SK-N-SH (cell line): ENCODE results near the gene ZNF211. TPM values are rescaled to one million over a fixed set of nuclear protein-coding genes. Genes with fewer than 3 reads are reported as not detected.

Experiments used
- ELF1 ChIP-seq: IDR thresholded peaks from 2 replicates; pipeline ENCODE4 v1.4.0; 2012
- NRF1 ChIP-seq: IDR thresholded peaks from 2 replicates; pipeline ENCODE4 v1.6.1; 2012; ENCODE audit warnings: low read depth, mild to moderate bottlenecking, low read length
- polyA plus RNA-seq, 3 experiments: library from polyadenylated mRNA; depleted of rRNA; stranded (reverse); fragments of >200 nt; gene quantifications; 2 replicates each; pipeline ENCODE4 v1.2.3, GENCODE V29; 2012

The ZNF211 gene
- polyA plus RNA-seq, 1 of the 3 experiments (the other 2 are of a cell fraction) = 8.6 TPM

DNA sequence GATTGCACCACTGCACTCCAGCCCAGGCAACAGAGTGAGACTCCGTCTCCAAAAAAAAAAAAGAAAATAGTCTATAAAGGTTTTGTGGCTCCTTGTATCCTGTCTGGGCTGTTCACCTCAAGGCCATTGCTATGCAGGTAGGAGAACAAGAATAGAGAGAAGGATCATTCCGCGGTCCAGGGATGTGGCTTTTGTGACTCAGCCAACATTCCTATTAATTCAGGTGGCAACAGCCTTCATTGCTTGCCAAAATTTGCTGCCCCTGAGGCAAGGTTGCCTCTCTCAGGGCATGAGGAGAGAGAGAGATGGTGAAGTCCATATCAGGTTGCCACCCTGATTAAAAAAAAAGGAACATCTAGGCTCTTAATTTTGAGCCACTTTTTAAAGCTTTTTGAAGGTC, 56.8 kb downstream of the ZNF211 start (continued):
- TF ChIP-seq NRF1 = no peak
- no peak for TF ChIP-seq ELF1

Other genes starting within 250 kb of the ZNF211 start
- 6.8 and 7.7 TPM in 2 replicates for gene ZNF548, start 243.3 kb upstream of the ZNF211 start, polyA plus RNA-seq (2012; rRNA removed)
- 3.9 and 5.0 TPM in 2 replicates for gene ZNF17, start 222.0 kb upstream of the ZNF211 start, polyA plus RNA-seq (2012; rRNA removed)
- 12.6 and 14.9 TPM in 2 replicates for gene ZNF749, start 197.8 kb upstream of the ZNF211 start, polyA plus RNA-seq (2012; rRNA removed)
- gene VN1R1, start 176.0 kb upstream of the ZNF211 start, polyA plus RNA-seq (2012; rRNA removed) = 0.03 and 0.06 TPM in 2 replicates
- 0.99 and 1.2 TPM in 2 replicates for gene ZNF772, start 155.6 kb upstream of the ZNF211 start, polyA plus RNA-seq (2012; rRNA removed)
- gene ZNF419, start 145.4 kb upstream of the ZNF211 start, polyA plus RNA-seq (2012; rRNA removed) = 7.8 and 10.4 TPM in 2 replicates
- 6.6 and 9.0 TPM in 2 replicates for gene ZNF773, start 133.2 kb upstream of the ZNF211 start, polyA plus RNA-seq (2012; rRNA removed)
- 2.4 and 3.3 TPM in 2 replicates for gene ZNF549, start 105.8 kb upstream of the ZNF211 start, polyA plus RNA-seq (2012; rRNA removed)
- 5.7 and 7.1 TPM in 2 replicates for gene ZNF550, start 73.3 kb upstream of the ZNF211 start, polyA plus RNA-seq (2012; rRNA removed)
- gene ZNF416, start 54.3 kb upstream of the ZNF211 start, polyA plus RNA-seq (2012; rRNA removed) = 2.0 and 2.8 TPM in 2 replicates
- 2.1 and 2.4 TPM in 2 replicates for gene ZIK1, start 49.0 kb upstream of the ZNF211 start, polyA plus RNA-seq (2012; rRNA removed)
- gene ZNF530, start 33.3 kb upstream of the ZNF211 start, polyA plus RNA-seq (2012; rRNA removed) = 4.4 and 4.6 TPM in 2 replicates
- gene ZNF134, start 18.9 kb upstream of the ZNF211 start, polyA plus RNA-seq (2012; rRNA removed) = 9.6 and 9.8 TPM in 2 replicates
- not detected in 2 replicates for gene ZSCAN4, start 35.8 kb downstream of the ZNF211 start, polyA plus RNA-seq (2012; rRNA removed)
- gene ZNF551, start 48.8 kb downstream of the ZNF211 start, polyA plus RNA-seq (2012; rRNA removed) = 4.9 and 5.9 TPM in 2 replicates
- not detected in 2 replicates for gene ZNF154, start 76.0 kb downstream of the ZNF211 start, polyA plus RNA-seq (2012; rRNA removed)
- not detected in 2 replicates for gene ZNF671, start 94.5 kb downstream of the ZNF211 start, polyA plus RNA-seq (2012; rRNA removed)
- gene ZNF776, start 113.6 kb downstream of the ZNF211 start, polyA plus RNA-seq (2012; rRNA removed) = 7.5 and 10.0 TPM in 2 replicates
- gene ZNF586, start 136.5 kb downstream of the ZNF211 start, polyA plus RNA-seq (2012; rRNA removed) = 3.5 and 3.7 TPM in 2 replicates
- gene ZNF552, start 181.7 kb downstream of the ZNF211 start, polyA plus RNA-seq (2012; rRNA removed) = 3.2 and 4.4 TPM in 2 replicates
- 2.4 and 4.5 TPM in 2 replicates for gene ZNF587B, start 197.1 kb downstream of the ZNF211 start, polyA plus RNA-seq (2012; rRNA removed)
- 7.4 and 12.1 TPM in 2 replicates for gene ZNF587, start 216.7 kb downstream of the ZNF211 start, polyA plus RNA-seq (2012; rRNA removed)